ENCODE data around the gene CHRNE.
A peak's percentile ranks its signal among the peaks of the same experiment; 100 is the strongest.
"Not testable (repeated sequence)": the region's sequence is repeated elsewhere in the genome, so short reads cannot be mapped to it uniquely, and the experiment has no call there.

CHRNE gene

GRCh38 chr17:4934173-4934979, 31.5 kb upstream of the CHRNE start:
- DNase-seq (ENCODE audit: low read depth), result peak; percentile 49
- peak; percentile 21 for TF ChIP-seq CTCF (IDR thresholded peaks at IDR 0.05; ENCODE audit: insufficient read depth, low read depth, low read length, missing control alignments)
- H3K4me3 ChIP-seq (ENCODE audit: low read length), result no peak overlapping the region

- no peak overlapping the region for H3K4me3 ChIP-seq (ENCODE audit: low read length)
- DNase-seq (ENCODE audit: low read depth), result no peak
- TF ChIP-seq CTCF (IDR thresholded peaks at IDR 0.05; ENCODE audit: insufficient read depth, low read depth, low read length, missing control alignments), result no peak
Measured at GRCh38 chr17:4933646-4934045, 30.7 kb upstream of the CHRNE start.

GRCh38 chr17:4932756-4933155, 29.9 kb upstream of the CHRNE start:
- DNase-seq (ENCODE audit: low read depth), result no peak
- no peak overlapping the region for H3K4me3 ChIP-seq (ENCODE audit: low read length)
- TF ChIP-seq CTCF (IDR thresholded peaks at IDR 0.05; ENCODE audit: insufficient read depth, low read depth, low read length, missing control alignments), result no peak

GRCh38 chr17:4931963-4932362, 29.1 kb upstream of the CHRNE start, which contains the start of gene GP1BA:
Gene GP1BA, plus strand, starts transcription at chr17:4932277. Its CDS starts 328 bp downstream, at chr17:4932605.
- no peak within 1 kb of the TSS for H3K4me3 ChIP-seq (ENCODE audit: low read length)
- TF ChIP-seq CTCF (IDR thresholded peaks at IDR 0.05; ENCODE audit: insufficient read depth, low read depth, low read length, missing control alignments), result no peak

GRCh38 chr17:4928881-4929280, 26.0 kb upstream of the CHRNE start:
- no peak for TF ChIP-seq CTCF (IDR thresholded peaks at IDR 0.05; ENCODE audit: insufficient read depth, low read depth, low read length, missing control alignments)
- H3K4me3 ChIP-seq (ENCODE audit: low read length), result no peak overlapping the region
- DNase-seq (ENCODE audit: low read depth), result no peak

More at GRCh38 chr17:4931963-4932362, 29.1 kb upstream of the CHRNE start, which contains the start of gene GP1BA:
- no peak for DNase-seq (ENCODE audit: low read depth)

GRCh38 chr17:4926577-4927335, 23.9 kb upstream of the CHRNE start:
- not testable (repeated sequence) for DNase-seq (ENCODE audit: low read depth); H3K4me3 ChIP-seq (ENCODE audit: low read length)

- H3K4me3 ChIP-seq (ENCODE audit: low read length), result no peak overlapping the region
- DNase-seq (ENCODE audit: low read depth), result no peak
- TF ChIP-seq CTCF (IDR thresholded peaks at IDR 0.05; ENCODE audit: insufficient read depth, low read depth, low read length, missing control alignments), result no peak
Measured at GRCh38 chr17:4921320-4921719, 18.4 kb upstream of the CHRNE start.

Data from epithelial cell of esophagus (primary cell).